Activated CD4-positive, alpha-beta memory T cell treated with anti-CD3 and anti-CD28 coated beads for 36 hours (primary cell): ENCODE data around the gene SIGLEC6. TPM values are rescaled to one million over a fixed set of nuclear protein-coding genes. Genes with fewer than 3 reads are reported as not detected.
A peak's percentile ranks its signal among the peaks of the same experiment; 100 is the strongest.

Experiments used
- CTCF ChIA-PET: fragments of 350-600 bp; sonication (Branson Sonifier 250); formaldehyde crosslinking; loops from one replicate; lab custom pipeline; 2021; ENCODE audit warnings: antibody characterized with exemption, inconsistent platforms; lab: Charles Lee
- POLR2A ChIA-PET: fragments of 350-600 bp; sonication (Branson Sonifier 250); formaldehyde crosslinking; loops from one replicate; lab custom pipeline; 2021; ENCODE audit warnings: antibody characterized with exemption; lab: Charles Lee
- DNase-seq: peaks from one replicate; pipeline ENCODE4 v3.0.0-alpha.2; 2020
- H3K27ac Mint-ChIP-seq: one replicate; pipeline ENCODE4 v1.8.0; 2021; ENCODE audit warnings: mixed read lengths
- H3K27me3 Mint-ChIP-seq: one replicate; pipeline ENCODE4 v1.8.0; 2021; ENCODE audit warnings: mixed read lengths
- H3K36me3 Mint-ChIP-seq: one replicate; pipeline ENCODE4 v1.8.0; 2021; ENCODE audit warnings: mixed read lengths
- H3K4me1 Mint-ChIP-seq: one replicate; pipeline ENCODE4 v1.8.0; 2021; ENCODE audit warnings: low read depth, mixed read lengths
- H3K4me3 Mint-ChIP-seq: one replicate; pipeline ENCODE4 v1.8.0; 2021; ENCODE audit warnings: mild to moderate bottlenecking, mixed read lengths
- H3K9me3 Mint-ChIP-seq: one replicate; pipeline ENCODE4 v1.8.0; 2021; ENCODE audit warnings: mixed read lengths
- intact Hi-C: fragments of 100-400 bp; cut with micrococcal nuclease; formaldehyde crosslinking; loops from one replicate; pipeline ENCODE4 v1.15.1; 2023
- total RNA-seq, 2 experiments: library from RNA; stranded (reverse); gene quantifications; one replicate each; pipeline ENCODE4 v1.2.3, GENCODE V29; 2021

The SIGLEC6 gene
- total RNA-seq, 2 experiments from 2014 or later, result not detected

DNA sequence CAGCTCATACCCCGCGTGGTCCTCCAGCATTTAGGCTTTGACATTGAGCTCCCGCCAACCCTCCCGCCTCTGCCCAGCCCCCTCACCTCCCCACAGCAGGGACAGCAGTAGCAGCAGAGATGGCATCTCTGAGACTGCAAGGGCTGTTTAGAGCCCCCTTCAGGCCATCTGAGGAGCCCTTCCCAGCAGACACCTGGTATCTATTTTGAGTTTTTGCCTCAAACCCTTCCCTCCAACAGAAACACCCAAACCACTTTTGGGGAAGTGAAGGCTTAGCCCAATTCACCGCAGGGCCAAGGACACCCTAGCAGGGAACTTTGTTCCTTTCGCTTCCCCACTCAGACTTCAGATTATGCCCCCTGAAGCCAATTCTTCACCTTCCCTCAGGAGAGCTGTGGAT lies 33.3 kb upstream of the SIGLEC6 start:
- CTCF ChIA-PET, result interaction anchor here (1.2 to 1.3 kb wide), 2 partner anchors 143 to 213 kb away, joined by 3 read pairs; no protein-coding TSS in a partner anchor
- no peaks in the 10 kb centered on the region for H3K4me1 Mint-ChIP-seq
- no peak overlapping the region for H3K27ac Mint-ChIP-seq
- POLR2A ChIA-PET, result no interaction called here
- intact Hi-C loops, result no loop called here
- H3K4me3 Mint-ChIP-seq, result no peak overlapping the region
- no peak for DNase-seq
- H3K27me3 Mint-ChIP-seq, result peaks cover 32% of the 10 kb centered on the region
- H3K36me3 Mint-ChIP-seq, result no peaks in the 10 kb centered on the region
- H3K9me3 Mint-ChIP-seq, result no peaks in the 10 kb centered on the region

- ChIA-PET POLR2A (no interaction called here), CTCF (no interaction called here)
- intact Hi-C loops, result no loop called here
- H3K4me3 Mint-ChIP-seq, result no peak overlapping the region
- peaks cover 53% of the 10 kb centered on the region for H3K27me3 Mint-ChIP-seq
- no peak for DNase-seq
- no peaks in the 10 kb centered on the region for H3K36me3 Mint-ChIP-seq
- H3K9me3 Mint-ChIP-seq, result no peaks in the 10 kb centered on the region
- no peak overlapping the region for H3K27ac Mint-ChIP-seq
- no peaks in the 10 kb centered on the region for H3K4me1 Mint-ChIP-seq
Measured at GRCh38 chr19:51560339-51560738, 28.9 kb upstream of the SIGLEC6 start.

- POLR2A ChIA-PET, result no interaction called here
- no peak overlapping the region for H3K4me3 Mint-ChIP-seq
- intact Hi-C loops, result no loop called here
- CTCF ChIA-PET, result no interaction called here
- no peak for DNase-seq
- H3K9me3 Mint-ChIP-seq, result no peaks in the 10 kb centered on the region
- no peaks in the 10 kb centered on the region for H3K4me1 Mint-ChIP-seq
- H3K36me3 Mint-ChIP-seq, result no peaks in the 10 kb centered on the region
- no peak overlapping the region for H3K27ac Mint-ChIP-seq
- H3K27me3 Mint-ChIP-seq, result peaks cover 60% of the 10 kb centered on the region
Measured at GRCh38 chr19:51559240-51559639, 27.8 kb upstream of the SIGLEC6 start.

- no peaks in the 10 kb centered on the region for H3K9me3 Mint-ChIP-seq
- H3K27me3 Mint-ChIP-seq, result peaks cover 50% of the 10 kb centered on the region
- ChIA-PET POLR2A (no interaction called here), CTCF (interaction anchor here (1.1 kb wide), 1 partner anchor 38 kb away, joined by 5 read pairs; no protein-coding TSS in a partner anchor)
- DNase-seq, result peak; percentile 70
- no peak overlapping the region for H3K4me3 Mint-ChIP-seq
- H3K4me1 Mint-ChIP-seq, result peaks cover 5% of the 10 kb centered on the region
- H3K27ac Mint-ChIP-seq, result no peak overlapping the region
- H3K36me3 Mint-ChIP-seq, result no peaks in the 10 kb centered on the region
- intact Hi-C loops, result no loop called here
Measured at GRCh38 chr19:51552996-51553725, 21.7 kb upstream of the SIGLEC6 start.

DNA sequence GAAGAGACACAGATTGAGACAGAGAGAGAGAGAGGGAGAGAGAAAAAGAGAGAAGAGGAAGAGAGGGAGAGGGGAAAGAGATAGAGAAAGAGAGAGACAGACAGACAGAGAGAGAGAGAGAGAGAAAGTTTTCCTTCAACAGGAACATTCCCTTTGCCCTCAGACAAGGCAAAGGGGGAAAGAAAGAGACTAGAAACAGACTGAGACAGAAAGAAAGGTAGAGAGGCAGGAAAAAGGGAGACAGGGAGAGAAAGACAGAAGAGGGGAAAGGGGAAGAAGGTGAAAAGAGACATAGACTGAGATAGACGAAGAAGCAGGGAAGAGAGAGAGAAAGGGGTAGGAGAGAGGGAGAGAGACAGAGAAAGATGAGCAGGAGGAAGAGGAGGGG lies 21.1 kb upstream of the SIGLEC6 start:
- CTCF ChIA-PET, result no interaction called here
- DNase-seq, result no peak
- Mint-ChIP-seq H3K36me3 (no peaks in the 10 kb centered on the region), H3K9me3 (no peaks in the 10 kb centered on the region), H3K27me3 (peaks cover 52% of the 10 kb centered on the region), H3K4me3 (no peak overlapping the region), H3K4me1 (peaks cover 5% of the 10 kb centered on the region), H3K27ac (no peak overlapping the region)
- intact Hi-C loops, result no loop called here
- POLR2A ChIA-PET, result no interaction called here

DNA sequence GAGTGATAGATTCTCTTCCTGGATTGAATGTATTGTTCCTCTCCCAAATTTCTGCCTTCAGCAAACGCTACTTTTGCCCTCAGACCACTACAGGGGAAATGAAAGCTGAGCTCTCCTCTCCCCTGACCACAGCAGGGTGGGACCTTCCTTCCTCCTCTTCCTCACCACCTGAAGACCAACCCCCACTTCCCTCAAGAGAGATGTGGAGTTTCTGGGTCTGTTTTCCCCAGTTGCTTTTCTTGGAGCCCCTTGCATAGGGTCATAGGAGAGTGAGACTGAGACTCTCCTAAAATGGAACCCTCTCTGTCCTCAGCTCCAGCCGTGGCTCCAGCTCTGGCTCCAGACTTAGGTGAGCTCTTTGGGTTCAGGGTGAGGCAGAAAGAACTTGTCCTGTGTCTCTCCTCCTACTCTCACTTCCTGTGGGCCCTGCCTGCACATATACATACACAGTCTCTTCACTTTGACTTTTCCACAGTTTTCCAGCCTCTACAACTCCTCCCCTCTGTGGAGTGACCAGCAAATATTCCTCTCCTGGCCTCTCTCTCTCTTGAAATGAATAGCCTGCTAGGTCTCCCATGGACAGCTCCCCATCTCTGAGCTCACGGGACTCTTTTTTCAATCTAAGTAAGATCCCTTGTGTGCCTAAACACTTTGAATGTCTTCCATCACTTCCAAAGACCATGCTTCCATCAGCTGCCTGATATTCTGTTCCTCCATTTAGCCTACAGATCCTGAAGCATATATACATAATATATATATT lies 20.4 kb upstream of the SIGLEC6 start:
- POLR2A ChIA-PET, result no interaction called here
- H3K4me1 Mint-ChIP-seq, result peaks cover 5% of the 10 kb centered on the region
- DNase-seq, result no peak
- no peaks in the 10 kb centered on the region for H3K36me3 Mint-ChIP-seq
- no peak overlapping the region for H3K4me3 Mint-ChIP-seq
- intact Hi-C loops, result no loop called here
- CTCF ChIA-PET, result no interaction called here
- peaks cover 57% of the 10 kb centered on the region for H3K27me3 Mint-ChIP-seq
- H3K9me3 Mint-ChIP-seq, result no peaks in the 10 kb centered on the region
- no peak overlapping the region for H3K27ac Mint-ChIP-seq

DNA sequence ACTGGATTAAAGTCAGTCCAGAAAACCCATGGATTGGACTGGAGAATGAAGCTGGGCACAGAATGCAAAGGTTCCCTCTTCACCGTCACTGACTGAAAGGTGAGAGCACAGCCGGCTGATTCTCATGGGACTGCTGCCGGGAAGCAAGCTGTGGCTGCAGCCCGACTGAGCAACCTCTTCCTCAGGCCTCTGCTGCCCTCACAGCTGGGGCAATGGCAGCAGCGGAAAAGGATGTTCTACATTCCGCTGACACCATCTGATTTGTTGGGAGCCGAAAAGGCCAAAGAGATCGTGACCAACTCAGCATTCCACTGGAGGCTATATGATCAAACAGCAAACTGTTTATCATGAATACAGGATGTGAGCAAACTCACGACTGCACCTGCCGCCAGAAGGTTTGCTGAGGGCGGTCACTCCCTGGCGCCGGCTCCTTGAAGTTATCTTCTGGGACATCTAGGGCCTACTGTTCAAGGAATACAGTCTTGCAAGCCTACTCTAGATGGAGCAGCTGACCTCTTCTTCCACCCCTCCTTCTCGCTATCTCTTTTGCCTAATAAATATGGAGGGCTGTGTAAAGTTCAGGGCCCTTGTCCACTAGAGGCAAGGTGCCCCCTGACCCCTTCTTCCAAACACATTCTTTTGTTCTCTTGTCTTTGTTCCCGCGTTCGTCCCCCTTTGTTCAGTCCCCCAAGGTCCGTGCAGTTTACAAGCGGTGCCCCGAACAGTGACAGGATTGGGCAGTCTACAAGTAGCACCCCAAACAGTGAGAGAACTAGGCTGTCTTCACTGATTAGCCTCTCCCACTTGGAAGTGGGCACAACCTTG lies 19.6 kb upstream of the SIGLEC6 start:
- Mint-ChIP-seq H3K27me3 (peaks cover 54% of the 10 kb centered on the region), H3K9me3 (no peaks in the 10 kb centered on the region), H3K27ac (no peak overlapping the region), H3K4me3 (no peak overlapping the region), H3K36me3 (no peaks in the 10 kb centered on the region), H3K4me1 (peaks cover 9% of the 10 kb centered on the region)
- intact Hi-C loops, result no loop called here
- ChIA-PET CTCF (no interaction called here), POLR2A (no interaction called here)
- no peak for DNase-seq

GRCh38 chr19:51549533-51550324 lies 18.3 kb upstream of the SIGLEC6 start:
- CTCF ChIA-PET, result no interaction called here
- intact Hi-C loops, result no loop called here
- peaks cover 47% of the 10 kb centered on the region for H3K27me3 Mint-ChIP-seq

DNA sequence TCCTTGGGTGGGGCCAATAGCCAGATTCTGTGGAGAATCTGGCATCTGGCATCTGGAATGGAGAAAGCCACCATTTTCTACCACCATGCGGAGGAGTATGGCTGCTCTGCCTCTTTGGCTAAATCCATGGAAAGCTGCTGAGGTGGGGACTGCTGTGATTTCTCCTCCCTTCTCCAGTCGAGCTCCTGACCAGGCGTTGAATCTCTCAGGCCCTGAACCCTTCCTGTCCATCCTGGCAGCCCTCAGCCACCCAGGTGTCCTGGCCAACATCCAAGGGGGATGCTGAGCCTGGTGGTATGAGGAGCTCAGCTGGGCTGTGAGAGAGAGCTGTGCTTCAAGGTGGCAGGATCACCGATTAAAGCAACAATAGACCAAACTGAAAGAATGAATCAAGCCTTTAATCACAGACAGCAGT lies 17.4 kb upstream of the SIGLEC6 start:
- Mint-ChIP-seq H3K27ac (no peak overlapping the region), H3K9me3 (no peaks in the 10 kb centered on the region), H3K4me1 (peaks cover 9% of the 10 kb centered on the region), H3K4me3 (no peak overlapping the region), H3K27me3 (peaks cover 46% of the 10 kb centered on the region), H3K36me3 (no peaks in the 10 kb centered on the region)
- ChIA-PET POLR2A (no interaction called here), CTCF (no interaction called here)
- intact Hi-C loops, result no loop called here
- no peak for DNase-seq

More at GRCh38 chr19:51549533-51550324, 18.3 kb upstream of the SIGLEC6 start:
- Mint-ChIP-seq H3K4me1 (peaks cover 9% of the 10 kb centered on the region), H3K36me3 (no peaks in the 10 kb centered on the region), H3K9me3 (no peaks in the 10 kb centered on the region), H3K4me3 (no peak overlapping the region), H3K27ac (no peak overlapping the region)
- DNase-seq, result no peak
- POLR2A ChIA-PET, result no interaction called here

- Mint-ChIP-seq H3K4me1 (peaks cover 9% of the 10 kb centered on the region), H3K27ac (no peak overlapping the region), H3K9me3 (no peaks in the 10 kb centered on the region), H3K4me3 (no peak overlapping the region), H3K27me3 (peaks cover 49% of the 10 kb centered on the region), H3K36me3 (no peaks in the 10 kb centered on the region)
- intact Hi-C loops, result no loop called here
- no peak for DNase-seq
- CTCF ChIA-PET, result interaction anchor here (1.1 kb wide), 1 partner anchor 34 kb away, joined by 4 read pairs; no protein-coding TSS in a partner anchor
- POLR2A ChIA-PET, result no interaction called here
Measured at GRCh38 chr19:51548213-51548651, 16.8 kb upstream of the SIGLEC6 start.

DNA sequence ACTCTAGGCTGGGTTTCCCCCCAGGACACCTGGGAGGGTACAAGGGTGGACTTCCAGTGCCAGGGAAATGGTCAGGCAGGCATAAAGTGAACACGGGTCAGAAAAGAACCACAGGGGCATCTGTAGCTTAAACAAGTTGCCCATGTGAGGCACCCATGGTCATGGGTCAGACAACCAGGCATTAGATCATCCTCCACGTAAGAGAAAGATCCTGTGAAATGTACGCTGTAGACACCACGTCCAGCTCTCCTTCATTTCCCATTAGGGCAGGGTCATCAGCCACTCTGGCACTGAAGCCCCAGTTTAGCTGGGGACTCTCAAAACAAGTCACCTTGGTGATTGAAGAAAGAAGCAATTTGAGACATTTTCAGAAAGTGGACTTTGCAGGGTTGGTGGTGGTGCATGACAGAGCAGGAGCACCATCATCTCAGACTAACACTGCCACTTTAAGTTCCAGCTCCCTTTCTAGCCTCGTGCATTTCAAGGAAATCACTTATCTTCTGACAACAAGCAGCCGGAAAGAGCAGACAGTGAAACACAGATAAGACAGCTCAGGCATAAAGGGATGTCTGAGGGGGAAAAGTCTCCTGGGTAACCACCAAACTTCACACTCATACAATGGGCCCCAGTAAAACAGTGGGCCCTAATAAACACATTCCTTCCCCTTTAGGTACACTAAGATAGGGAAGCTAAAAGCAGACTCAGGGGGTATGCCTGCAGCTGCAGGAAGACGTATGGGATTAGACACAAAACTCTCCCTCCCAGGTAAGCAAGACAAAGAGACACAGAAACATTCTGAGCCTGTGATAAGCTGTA lies 16.1 kb upstream of the SIGLEC6 start:
- peaks cover 9% of the 10 kb centered on the region for H3K4me1 Mint-ChIP-seq
- intact Hi-C loops, result no loop called here
- ChIA-PET CTCF (interaction anchor here (1.1 kb wide), 1 partner anchor 33 kb away, joined by 4 read pairs; no protein-coding TSS in a partner anchor), POLR2A (no interaction called here)
- no peaks in the 10 kb centered on the region for H3K36me3 Mint-ChIP-seq
- H3K27ac Mint-ChIP-seq, result no peak overlapping the region
- no peak for DNase-seq
- H3K4me3 Mint-ChIP-seq, result no peak overlapping the region
- H3K9me3 Mint-ChIP-seq, result no peaks in the 10 kb centered on the region
- H3K27me3 Mint-ChIP-seq, result peaks cover 50% of the 10 kb centered on the region
